HepG2 (cell line): ENCODE measurements around the gene KEL. TPM values are rescaled to one million over a fixed set of nuclear protein-coding genes. Genes with fewer than 3 reads are reported as not detected.

Experiments used
- ATAC-seq: fragments of 200-7000 bp; cut with Tn5 transposase; 3 replicates; pipeline ENCODE4 v1.9.1; 2020; ENCODE audit warnings: mild to moderate bottlenecking, moderate library complexity
- BruUV-seq: library from RNA; stranded (reverse); fragments of 400-500 nt; replicated peaks from 2 replicates; lab custom pipeline; 2021; lab: Mats Ljungman, UMichigan
- CTCF ChIA-PET: fragments of 300-600 bp; formaldehyde crosslinking; extraction: SDS; loops from one replicate; lab custom pipeline; 2021; ENCODE audit warnings: low total read pairs, inconsistent platforms, low intra/inter-chr PET ratio; lab: Yijun Ruan, JAX
- POLR2A ChIA-PET: fragments of 350-600 bp; sonication (Branson Sonifier 250); formaldehyde crosslinking; loops from one replicate; lab custom pipeline; 2020; ENCODE audit warnings: antibody characterized with exemption, inconsistent platforms; lab: Yijun Ruan, JAX
- DNase-seq: peaks from one replicate; pipeline ENCODE4 v3.0.0-alpha.2; 2015; ENCODE audit warnings: low spot score
- FAIRE-seq: peaks from 3 replicates; lab custom pipeline; 2011; peaks lifted over from hg19 to GRCh38; lab: Jason Lieb, UNC
- H2AFZ ChIP-seq: one replicate; pipeline ENCODE4 v1.6.1; 2011; ENCODE audit warnings: low read length, inconsistent platforms
- H3K27ac ChIP-seq: fragments of 300-600 bp; 3 replicates; pipeline ENCODE4 v1.8.0; 2011; ENCODE audit warnings: mixed run types, mild to moderate bottlenecking, mixed read lengths, low read length, inconsistent platforms; ENCODE audit not compliant: insufficient read depth; ENCODE audit errors: extremely low read length
- H3K27me3 ChIP-seq, 2 experiments: fragments of 200-600 bp in 1 of 2; 2 replicates in 1 of 2; 3 replicates in 1 of 2; pipeline versions ENCODE4 v1.6.0 to v1.8.0; 2011; ENCODE audit warnings: low read length in 2 of 2, mild to moderate bottlenecking in 2 of 2, moderate library complexity in 2 of 2, inconsistent platforms in 1 of 2; ENCODE audit not compliant: insufficient read depth in 2 of 2, control insufficient read depth in 1 of 2
- H3K36me3 ChIP-seq, 2 experiments: fragments of 200-600 bp in 1 of 2; replicated peaks in 1 of 2; 2 replicates in 1 of 2; 3 replicates in 1 of 2; pipeline versions ENCODE4 v1.5.1 to v1.8.0; 2011; ENCODE audit warnings: low read length in 2 of 2, inconsistent platforms in 1 of 2; ENCODE audit not compliant: insufficient read depth in 2 of 2, control insufficient read depth in 1 of 2
- H3K4me1 ChIP-seq: 2 replicates; pipeline ENCODE4 v1.5.1; 2012; ENCODE audit warnings: low read length, inconsistent platforms; ENCODE audit not compliant: insufficient read depth
- H3K4me2 ChIP-seq: 2 replicates; pipeline ENCODE4 v1.6.0; 2011; ENCODE audit warnings: low read depth, low read length, inconsistent platforms
- H3K4me3 ChIP-seq, 3 experiments: fragments of 200-600 bp in 1 of 3; sonication (generic), shearing (Covaris generic) in 1 of 3; replicated peaks in 1 of 3; 2 replicates each; pipeline ENCODE4 v1.5.1; 2011 to 2016; ENCODE audit warnings: low read length in 3 of 3, inconsistent platforms in 2 of 3, low read depth in 2 of 3, mild to moderate bottlenecking in 2 of 3, control low read depth in 1 of 3, mixed read lengths in 1 of 3; ENCODE audit not compliant: insufficient read depth in 1 of 3
- H3K79me2 ChIP-seq: one replicate; pipeline ENCODE4 v1.6.1; 2011; ENCODE audit warnings: low read length, inconsistent platforms; ENCODE audit not compliant: insufficient read depth
- H3K9ac ChIP-seq: 2 replicates; pipeline ENCODE4 v1.6.0; 2011; ENCODE audit warnings: mild to moderate bottlenecking, low read depth, low read length, inconsistent platforms; ENCODE audit not compliant: insufficient read depth
- H3K9me3 ChIP-seq: 2 replicates; pipeline ENCODE4 v1.5.1; 2012; ENCODE audit warnings: mild to moderate bottlenecking, low read length
- H4K20me1 ChIP-seq: 2 replicates; pipeline ENCODE4 v1.6.0; 2011; ENCODE audit warnings: inconsistent platforms, mild to moderate bottlenecking, low read length, moderate library complexity; ENCODE audit not compliant: insufficient read depth
- AKAP8 ChIP-seq: sonication (generic); formaldehyde crosslinking; IDR thresholded peaks from 2 replicates; pipeline ENCODE4 v1.5.1; 2020; ENCODE audit warnings: mild to moderate bottlenecking, missing genetic modification reagents
- ARID2 ChIP-seq: sonication (generic); formaldehyde crosslinking; IDR thresholded peaks from 2 replicates; pipeline ENCODE4 v1.8.1; 2022; ENCODE audit warnings: mild to moderate bottlenecking, missing genetic modification reagents, borderline replicate concordance
- FOXM1 ChIP-seq: sonication (generic); formaldehyde crosslinking; IDR thresholded peaks from 2 replicates; pipeline ENCODE4 v1.5.0; 2020; ENCODE audit warnings: missing genetic modification reagents
- HIC2 ChIP-seq: sonication (generic); formaldehyde crosslinking; IDR thresholded peaks from 2 replicates; pipeline ENCODE4 v1.9.0; 2022; ENCODE audit warnings: low read depth, missing genetic modification reagents
- HOXA5 ChIP-seq: sonication (generic); formaldehyde crosslinking; IDR thresholded peaks from 2 replicates; pipeline ENCODE4 v1.4.0; 2020; ENCODE audit warnings: missing genetic modification reagents
- MAF1 ChIP-seq: sonication (generic); formaldehyde crosslinking; IDR thresholded peaks from 2 replicates; pipeline ENCODE4 v1.5.0; 2020; ENCODE audit warnings: missing genetic modification reagents, borderline replicate concordance
- PPARG ChIP-seq: conservative IDR thresholded peaks from 2 replicates; pipeline ENCODE4 v1.6.1; 2016; ENCODE audit warnings: missing biosample characterization, missing genetic modification reagents
- SP4 ChIP-seq: sonication (generic); formaldehyde crosslinking; IDR thresholded peaks from 2 replicates; pipeline ENCODE4 v1.8.1; 2023; ENCODE audit warnings: mild to moderate bottlenecking, missing genetic modification reagents
- TBP ChIP-seq: sonication (generic); formaldehyde crosslinking; IDR thresholded peaks from 2 replicates; pipeline ENCODE4 v1.5.0; 2020; ENCODE audit warnings: missing genetic modification reagents
- WIZ ChIP-seq: sonication (generic); formaldehyde crosslinking; IDR thresholded peaks from 2 replicates; pipeline ENCODE4 v1.5.1; 2020; ENCODE audit warnings: mild to moderate bottlenecking, missing genetic modification reagents
- ZEB1 ChIP-seq: IDR thresholded peaks from 2 replicates; pipeline ENCODE4 v1.6.1; 2012; ENCODE audit warnings: mild to moderate bottlenecking, low read depth, inconsistent platforms; ENCODE audit not compliant: insufficient replicate concordance
- ZFP90 ChIP-seq: sonication (generic); formaldehyde crosslinking; IDR thresholded peaks from 2 replicates; pipeline ENCODE4 v1.8.0; 2022; ENCODE audit warnings: missing genetic modification reagents, mild to moderate bottlenecking, inconsistent platforms, borderline replicate concordance
- ZKSCAN5 ChIP-seq: sonication (generic); formaldehyde crosslinking; IDR thresholded peaks from 2 replicates; pipeline ENCODE4 v1.5.1; 2020; ENCODE audit warnings: mild to moderate bottlenecking, missing genetic modification reagents
- ZKSCAN8 ChIP-seq: IDR thresholded peaks from 2 replicates; pipeline ENCODE4 v1.6.1; 2016; ENCODE audit warnings: borderline replicate concordance, missing genetic modification reagents, missing compliant biosample characterization
- ZNF746 ChIP-seq: sonication (generic); formaldehyde crosslinking; IDR thresholded peaks from 2 replicates; pipeline ENCODE4 v1.8.0; 2022; ENCODE audit warnings: mild to moderate bottlenecking, missing genetic modification reagents
- WGBS: methylation state at CpG from one replicate; pipeline ENCODE4 v1.1.6; 2017; ENCODE audit warnings: low lambda C conversion rate; 5-methylcytosine and 5-hydroxymethylcytosine counted together
- in situ Hi-C: cut with HindIII; loops from 2 replicates; pipeline ENCODE4 v1.10.0; 2017; ENCODE audit warnings: low pct_unique_long_range_greater_than_20kb; ENCODE audit not compliant: extremely low pct_ligation_motif_present
- intact Hi-C: fragments of 100-400 bp; cut with micrococcal nuclease; formaldehyde crosslinking; loops from one replicate; pipeline ENCODE4 v1.10.0; 2022; ENCODE audit not compliant: unreplicated experiment
- polyA plus RNA-seq, 8 experiments: library from polyadenylated mRNA; depleted of rRNA in 3 of 8; stranded (reverse) in 7 of 8; unstranded in 1 of 8; fragments of >200 nt; fragmentation: Illumina TruSeq in 4 of 8; extraction: Trizol in 4 of 8; gene quantifications; 2 replicates each; pipeline versions ENCODE4 v1.2.1 to v1.2.3, GENCODE V29; 2011 to 2016; ENCODE audit warnings: low read depth in 4 of 8, missing spikeins in 1 of 8, mixed read lengths in 1 of 8; ENCODE audit not compliant: insufficient read depth in 1 of 8
- total RNA-seq, 5 experiments: library from RNA; depleted of rRNA; stranded (reverse); fragments of >200 nt; fragmentation: Illumina TruSeq; extraction: Trizol; gene quantifications; 2 replicates each; pipeline ENCODE4 v1.2.3, GENCODE V29; 2016; ENCODE audit warnings: low read depth in 1 of 5
- TF ChIP-seq, protein P1 (sequence below), 2 experiments: fragments of 450-650 bp in 1 of 2; sonication (generic) in 1 of 2; formaldehyde crosslinking; IDR thresholded peaks; 2 replicates each; pipeline versions ENCODE4 v1.5.0 to v1.8.0; 2020 to 2022; ENCODE audit warnings: mild to moderate bottlenecking in 1 of 2, missing genetic modification reagents in 1 of 2
- TF ChIP-seq, protein P2 (sequence below), 2 experiments: sonication (generic) in 1 of 2; formaldehyde crosslinking in 1 of 2; IDR thresholded peaks; 2 replicates each; pipeline versions ENCODE4 v1.5.1 to v1.6.1; 2011 to 2020; ENCODE audit warnings: borderline replicate concordance in 1 of 2, low read depth in 1 of 2, low read length in 1 of 2, mild to moderate bottlenecking in 1 of 2, missing genetic modification reagents in 1 of 2, moderate library complexity in 1 of 2

The KEL gene
- total and polyA plus RNA-seq, 2 of the 13 experiments (the other 11 are each of a cell fraction or from before 2014, with no cell fraction given), result 0.03 TPM; not detected in 1

DNA sequence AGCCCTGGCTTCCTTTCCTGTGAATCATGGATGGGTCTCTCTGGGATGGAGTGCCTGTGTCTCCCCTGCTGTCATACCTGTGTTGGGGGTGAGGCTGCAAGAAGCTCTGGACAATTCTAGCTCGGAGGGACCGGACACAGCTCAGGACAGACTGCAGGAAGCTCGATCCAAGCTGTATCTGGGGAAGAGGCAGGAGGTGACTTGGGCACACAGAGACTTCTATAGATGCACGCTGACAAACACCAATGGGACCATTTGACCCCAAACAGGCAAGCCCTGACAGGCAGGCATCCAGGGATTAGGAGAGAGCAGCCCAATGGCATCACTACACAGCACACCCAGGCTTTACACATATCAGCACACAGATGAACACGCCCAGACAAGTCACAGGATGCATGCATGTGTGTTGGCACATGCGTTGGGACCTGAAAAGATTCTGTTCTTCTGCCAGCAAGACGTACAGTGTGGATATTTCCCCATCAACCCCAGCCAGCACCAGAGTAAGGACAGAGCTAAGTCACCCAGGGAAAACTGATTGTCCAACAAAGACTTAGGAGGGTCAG, 18.4 kb downstream of the KEL start (continued):
- TF ChIP-seq, protein P1, sequence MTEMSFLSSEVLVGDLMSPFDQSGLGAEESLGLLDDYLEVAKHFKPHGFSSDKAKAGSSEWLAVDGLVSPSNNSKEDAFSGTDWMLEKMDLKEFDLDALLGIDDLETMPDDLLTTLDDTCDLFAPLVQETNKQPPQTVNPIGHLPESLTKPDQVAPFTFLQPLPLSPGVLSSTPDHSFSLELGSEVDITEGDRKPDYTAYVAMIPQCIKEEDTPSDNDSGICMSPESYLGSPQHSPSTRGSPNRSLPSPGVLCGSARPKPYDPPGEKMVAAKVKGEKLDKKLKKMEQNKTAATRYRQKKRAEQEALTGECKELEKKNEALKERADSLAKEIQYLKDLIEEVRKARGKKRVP (CRISPR knock-in tag; IDR thresholded peaks at IDR 0.05), result no peak
- TF ChIP-seq TBP, result no peak
- TF ChIP-seq, all 625 proteins: peak for 0

DNA sequence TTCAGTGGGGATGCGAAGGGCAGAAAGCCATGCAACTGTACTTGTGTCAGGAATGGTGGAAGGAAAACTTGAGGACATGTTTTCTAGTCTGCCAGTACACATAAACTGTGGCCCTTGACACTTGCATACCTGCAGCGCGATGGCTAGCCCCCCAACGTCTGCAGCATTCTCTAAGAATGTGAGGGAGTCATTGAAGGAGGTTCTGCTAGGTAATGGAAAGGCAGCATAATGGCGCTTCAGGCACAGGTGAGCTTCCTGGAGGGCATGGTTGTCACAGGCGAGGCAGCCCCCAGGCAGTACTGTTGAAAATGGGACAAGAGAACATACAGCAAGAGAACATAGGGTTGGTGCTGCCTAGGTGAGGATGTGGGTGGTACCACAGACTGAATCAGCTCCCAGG, 19.4 kb downstream of the KEL start:
- FAIRE-seq (no peak), DNase-seq (no peak), ATAC-seq (no peak)
- Histone ChIP-seq H3K27me3 (peaks cover 2 to 20% of the 10 kb centered on the region in 2 experiments; a peak in 2 of 5 replicates), H3K9ac (no peak overlapping the region), H3K4me1 (no peaks in the 10 kb centered on the region), H3K4me2 (no peak overlapping the region), H3K79me2 (no peaks in the 10 kb centered on the region), H3K4me3 (no peak overlapping the region), H3K27ac (no peak overlapping the region), H4K20me1 (no peaks in the 10 kb centered on the region), H3K9me3 (no peaks in the 10 kb centered on the region), H3K36me3 (no peaks in the 10 kb centered on the region), H2AFZ (no peak overlapping the region)
- no TSS peak for BruUV-seq
- 13% methylated on average over 6 of the region's 6 CpGs for WGBS
- in situ Hi-C loops, result no loop called here
- ChIA-PET CTCF (no interaction called here), POLR2A (no interaction called here)
- intact Hi-C loops, result no loop called here
- TF ChIP-seq AKAP8 (CRISPR knock-in tag) (no peak), FOXM1 (no peak), SP4 (CRISPR knock-in tag) (no peak), HIC2 (CRISPR knock-in tag) (no peak), ZFP90 (no peak), ZEB1 (no peak), ZKSCAN5 (CRISPR knock-in tag) (no peak), MAF1 (no peak), ZNF746 (CRISPR knock-in tag) (no peak), HOXA5 (no peak), PPARG (no peak), ARID2 (CRISPR knock-in tag) (no peak), WIZ (CRISPR knock-in tag) (no peak), ZKSCAN8 (CRISPR knock-in tag) (no peak)
- TF ChIP-seq, protein P2, sequence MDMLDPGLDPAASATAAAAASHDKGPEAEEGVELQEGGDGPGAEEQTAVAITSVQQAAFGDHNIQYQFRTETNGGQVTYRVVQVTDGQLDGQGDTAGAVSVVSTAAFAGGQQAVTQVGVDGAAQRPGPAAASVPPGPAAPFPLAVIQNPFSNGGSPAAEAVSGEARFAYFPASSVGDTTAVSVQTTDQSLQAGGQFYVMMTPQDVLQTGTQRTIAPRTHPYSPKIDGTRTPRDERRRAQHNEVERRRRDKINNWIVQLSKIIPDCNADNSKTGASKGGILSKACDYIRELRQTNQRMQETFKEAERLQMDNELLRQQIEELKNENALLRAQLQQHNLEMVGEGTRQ (IDR thresholded peaks at IDR 0.05; ENCODE audit: low read depth, low read length), result no peak
- TF ChIP-seq, protein P2 (CRISPR knock-in tag; IDR thresholded peaks at IDR 0.05; ENCODE audit: borderline replicate concordance), result no peak
